ENCODE results near the gene MARCOL. TPM values are rescaled to one million over a fixed set of nuclear protein-coding genes. Genes with fewer than 3 reads are reported as not detected.
"Not testable (repeated sequence)": the region's sequence is repeated elsewhere in the genome, so short reads cannot be mapped to it uniquely, and the experiment has no call there.

Gene MARCOL
- total RNA-seq, 1 donor from 2014 or later = not detected

DNA sequence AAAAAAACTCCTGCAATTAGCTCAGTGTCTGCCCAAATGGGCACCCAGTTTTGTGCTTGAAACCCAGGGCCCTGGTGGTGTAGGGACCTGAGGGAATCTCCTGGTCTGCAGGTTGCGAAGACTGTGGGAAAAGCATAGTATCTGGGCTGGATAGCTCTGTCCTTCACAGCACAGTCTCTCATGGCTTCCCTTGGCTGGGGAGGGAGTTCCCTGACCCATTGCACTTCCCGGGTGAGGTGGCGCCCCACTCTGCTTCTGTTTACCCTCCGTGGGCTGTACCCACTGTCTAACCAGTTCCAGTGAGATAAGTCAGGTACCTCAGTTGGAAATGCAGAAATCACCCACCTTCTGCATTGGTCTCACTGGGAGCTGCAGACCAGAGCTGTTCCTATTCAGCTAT, 43.0 kb downstream of the MARCOL start:
- H3K27ac Mint-ChIP-seq; intact Hi-C loops (cut with micrococcal nuclease); H3K4me1 Mint-ChIP-seq (ENCODE audit: low read depth); H3K27me3 Mint-ChIP-seq (ENCODE audit: insufficient read depth); DNase-seq (ENCODE audit: low spot score); H3K4me3 Mint-ChIP-seq; H3K36me3 Mint-ChIP-seq (ENCODE audit: low read depth): not testable (repeated sequence)
- peaks cover 24% of the 10 kb centered on the region for H3K9me3 Mint-ChIP-seq

GRCh38 chr5:148290271-148291195, 52.2 kb downstream of the MARCOL start:
- Mint-ChIP-seq H3K9me3 (no peaks in the 10 kb centered on the region), H3K4me1 (ENCODE audit: low read depth) (no peaks in the 10 kb centered on the region), H3K27me3 (ENCODE audit: insufficient read depth) (no peaks in the 10 kb centered on the region), H3K36me3 (ENCODE audit: low read depth) (no peaks in the 10 kb centered on the region), H3K27ac (no peak overlapping the region), H3K4me3 (no peak overlapping the region)
- intact Hi-C loops (cut with micrococcal nuclease) = loop anchor here (5.0 kb wide), 1 partner anchor 442 kb away; no protein-coding TSS in a partner anchor
- DNase-seq (ENCODE audit: low spot score) = no peak

Other genes with a start within 250 kb of the MARCOL start
- gene SPINK5, start 174.5 kb upstream of the MARCOL start, total RNA-seq = not detected in 2 replicates
- not detected in 2 replicates for gene SPINK14, start 70.0 kb upstream of the MARCOL start, total RNA-seq
- not detected in 2 replicates for gene SPINK6, start 35.5 kb upstream of the MARCOL start, total RNA-seq
- gene SPINK13, start 30.3 kb downstream of the MARCOL start, total RNA-seq = not detected in 2 replicates
- not detected in 2 replicates for gene SPINK7, start 73.9 kb downstream of the MARCOL start, total RNA-seq
- gene SPINK9, start 97.0 kb downstream of the MARCOL start, total RNA-seq = not detected in 2 replicates
- 64.3 and 80.3 TPM in 2 replicates for gene FBXO38, start 145.4 kb downstream of the MARCOL start, total RNA-seq

Measured in activated T-helper 1 cell treated with anti-CD3 and anti-CD28 coated beads, Interleukin-12 subunit alpha, Interleukin-12 subunit beta, Interleukin-2, Interleukin-4 antibody, amounts not matched to agents 30 ng/mL and 10 ng/mL and 1 ng/mL, durations not matched to agents 14 hours and 24 hours and 36 hours (primary cell).